PFSK-1 (cell line): ENCODE data around the gene GSTM2.

Source experiments
- FOXP2 ChIP-seq: optimal IDR thresholded peaks from 2 replicates; pipeline ENCODE3; 2011; ENCODE audit warnings: borderline replicate concordance, control low read depth, inconsistent platforms; ENCODE audit not compliant: insufficient read depth; ENCODE audit errors: extremely low read length, extremely low read depth
- POLR2AphosphoS5 ChIP-seq: IDR thresholded peaks from 2 replicates; pipeline ENCODE4 v1.6.1; 2012; ENCODE audit warnings: low read depth, mild to moderate bottlenecking, control low read depth, low read length, moderate library complexity
- REST ChIP-seq, 2 experiments: IDR thresholded peaks; 2 replicates each; pipeline versions ENCODE4 v1.6.1 to v1.8.0; 2011 to 2012; ENCODE audit warnings: low read depth in 2 of 2, low read length in 2 of 2, control low read depth in 1 of 2, inconsistent platforms in 1 of 2, mild to moderate bottlenecking in 1 of 2, moderate library complexity in 1 of 2; ENCODE audit not compliant: insufficient read depth in 1 of 2

- TF ChIP-seq REST (IDR thresholded peaks at IDR 0.05; ENCODE audit: insufficient read depth in 1 of 2, low read depth in 2 of 2, low read length in 2 of 2) (no peak), POLR2AphosphoS5 (no peak), FOXP2 (no peak)
These were observed at the start of gene GSTM2 for GRCh38 chr1:109667452-109668122.
